Measurements from ENCODE around the gene GRWD1.
"Not testable (repeated sequence)": the region's sequence is repeated elsewhere in the genome, so short reads cannot be mapped to it uniquely, and the experiment has no call there.

The GRWD1 gene

DNA sequence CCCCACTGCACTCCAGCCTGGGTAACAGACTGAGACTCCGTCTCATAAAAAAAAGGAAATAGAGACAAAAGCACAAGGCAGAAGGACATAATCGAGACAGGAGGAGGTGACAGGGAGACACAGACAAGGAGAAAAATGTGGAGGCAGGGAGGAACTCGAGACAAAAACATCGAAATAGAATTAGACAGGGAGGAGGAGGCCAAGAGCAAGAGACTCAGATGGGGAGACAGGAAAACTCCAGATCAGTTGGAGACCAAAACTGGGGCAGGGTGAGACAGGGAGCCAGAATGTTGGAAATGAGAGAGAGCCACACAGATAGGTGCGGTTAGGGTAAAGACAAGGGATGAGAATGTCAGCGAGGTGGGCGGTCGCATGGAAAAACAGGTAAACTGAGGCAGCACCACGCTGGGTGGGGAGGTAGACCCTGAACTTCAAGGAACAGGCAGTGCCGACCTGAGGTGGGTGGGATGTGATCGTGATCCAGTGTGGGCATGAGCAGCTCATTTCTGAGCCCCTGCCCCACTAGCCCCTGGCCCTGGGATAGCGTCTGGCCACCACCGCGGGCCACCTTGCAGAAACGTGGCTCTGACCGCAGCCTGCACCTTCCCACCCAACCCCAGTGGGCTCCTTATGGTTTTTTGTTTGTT is 38.6 kb downstream of the GRWD1 start:
- Histone ChIP-seq H3K27ac (ENCODE audit: low read depth, low read length) (no peak overlapping the region), H3K9ac (ENCODE audit: low read length) (no peak overlapping the region), H3K36me3 (ENCODE audit: insufficient read depth, low read length) (no peaks in the 10 kb centered on the region), H3K27me3 (ENCODE audit: control insufficient read depth in 1 of 2, insufficient read depth in 2 of 2, low read length in 2 of 2) (peaks cover 0 to 3% of the 10 kb centered on the region in 2 donors), H3K4me3 (ENCODE audit: low read depth in 1 of 2, low read length in 2 of 2) (no peak overlapping the region), H3K9me3 (ENCODE audit: low read length) (no peaks in the 10 kb centered on the region), H3K4me1 (ENCODE audit: insufficient read depth, low read length) (peaks cover 14% of the 10 kb centered on the region)

DNA sequence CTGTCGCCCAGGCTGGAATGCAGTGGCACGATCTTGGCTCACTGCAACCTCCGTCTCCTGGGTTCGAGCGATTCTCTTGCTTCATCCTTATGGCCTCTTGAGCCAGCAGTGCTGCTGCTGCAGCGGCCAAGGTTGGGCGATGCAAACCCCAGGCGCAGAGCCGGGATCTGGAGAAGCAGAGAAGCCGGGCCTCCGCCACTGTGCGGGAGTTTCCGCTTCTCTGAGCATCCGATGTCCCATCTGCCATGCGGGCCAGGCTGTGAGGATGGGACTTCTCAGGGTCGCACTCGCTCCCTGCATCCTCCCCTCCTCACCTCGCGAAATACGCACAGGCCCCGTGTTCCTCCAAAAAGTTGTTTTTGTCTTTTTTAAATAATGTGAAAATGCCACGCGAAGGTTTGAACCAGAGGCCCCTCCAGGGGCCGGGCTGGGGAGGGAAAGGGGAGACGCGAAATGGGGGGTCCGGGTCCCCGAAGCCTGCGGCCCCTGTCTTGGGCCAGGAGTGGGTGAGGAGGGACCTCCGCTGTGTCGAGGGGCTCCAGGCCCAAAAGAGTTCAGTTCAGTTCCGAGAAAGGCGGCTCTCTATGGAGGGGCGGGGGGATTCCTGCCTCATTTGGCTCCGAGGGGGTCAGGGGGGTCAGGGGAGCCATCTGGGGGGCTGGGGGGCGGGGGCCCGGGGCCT is 39.3 kb downstream of the GRWD1 start:
- Histone ChIP-seq H3K4me1 (ENCODE audit: insufficient read depth, low read length) (peaks cover 14% of the 10 kb centered on the region), H3K27me3 (ENCODE audit: control insufficient read depth in 1 of 2, insufficient read depth in 2 of 2, low read length in 2 of 2) (peaks cover 0 to 3% of the 10 kb centered on the region in 2 donors), H3K9me3 (ENCODE audit: low read length) (no peaks in the 10 kb centered on the region), H3K4me3 (ENCODE audit: low read depth in 1 of 2, low read length in 2 of 2) (no peak overlapping the region), H3K27ac (ENCODE audit: low read depth, low read length) (no peak overlapping the region), H3K9ac (ENCODE audit: low read length) (no peak overlapping the region), H3K36me3 (ENCODE audit: insufficient read depth, low read length) (no peaks in the 10 kb centered on the region)

GRCh38 chr19:48486706-48487105 is 40.9 kb downstream of the GRWD1 start:
- H3K4me3 ChIP-seq (ENCODE audit: low read depth in 1 of 2, low read length in 2 of 2); H3K9ac ChIP-seq (ENCODE audit: low read length); H3K27me3 ChIP-seq (ENCODE audit: control insufficient read depth in 1 of 2, insufficient read depth in 2 of 2, low read length in 2 of 2); H3K9me3 ChIP-seq (ENCODE audit: low read length); H3K36me3 ChIP-seq (ENCODE audit: insufficient read depth, low read length); H3K4me1 ChIP-seq (ENCODE audit: insufficient read depth, low read length); H3K27ac ChIP-seq (ENCODE audit: low read depth, low read length): not testable (repeated sequence)

DNA sequence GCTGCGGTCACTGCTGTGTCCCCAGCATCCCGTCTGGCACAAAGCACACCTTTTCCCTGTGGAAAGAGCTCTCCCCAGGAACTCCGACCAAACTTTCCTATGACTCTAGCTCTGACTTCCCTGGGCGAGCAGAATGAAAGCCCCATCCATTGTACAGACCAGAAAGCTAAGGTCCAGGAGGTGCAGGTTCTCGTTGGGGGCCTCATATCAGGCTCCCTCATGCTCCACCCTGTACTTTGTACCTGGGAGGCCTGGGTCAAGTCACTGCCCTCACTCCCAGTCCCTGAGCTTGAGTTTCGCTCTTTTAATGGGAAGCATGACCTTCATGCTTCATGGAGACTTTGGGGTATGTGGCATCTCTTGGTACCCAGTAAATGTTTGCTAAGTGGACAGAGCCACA is 41.8 kb downstream of the GRWD1 start:
- no peak overlapping the region for H3K9ac ChIP-seq (ENCODE audit: low read length)
- H3K36me3 ChIP-seq (ENCODE audit: insufficient read depth, low read length): no peaks in the 10 kb centered on the region
- peaks cover 0 to 17% of the 10 kb centered on the region in 2 donors for H3K27me3 ChIP-seq (ENCODE audit: control insufficient read depth in 1 of 2, insufficient read depth in 2 of 2, low read length in 2 of 2)
- peaks cover 6% of the 10 kb centered on the region for H3K4me1 ChIP-seq (ENCODE audit: insufficient read depth, low read length)
- no peak overlapping the region for H3K27ac ChIP-seq (ENCODE audit: low read depth, low read length)
- no peaks in the 10 kb centered on the region for H3K9me3 ChIP-seq (ENCODE audit: low read length)
- H3K4me3 ChIP-seq (ENCODE audit: low read depth in 1 of 2, low read length in 2 of 2): no peak overlapping the region

- peaks cover 6% of the 10 kb centered on the region for H3K4me1 ChIP-seq (ENCODE audit: insufficient read depth, low read length)
- H3K27ac ChIP-seq (ENCODE audit: low read depth, low read length): no peak overlapping the region
- no peaks in the 10 kb centered on the region for H3K9me3 ChIP-seq (ENCODE audit: low read length)
- H3K36me3 ChIP-seq (ENCODE audit: insufficient read depth, low read length): no peaks in the 10 kb centered on the region
- peaks cover 0 to 21% of the 10 kb centered on the region in 2 donors for H3K27me3 ChIP-seq (ENCODE audit: control insufficient read depth in 1 of 2, insufficient read depth in 2 of 2, low read length in 2 of 2)
- no peak overlapping the region for H3K4me3 ChIP-seq (ENCODE audit: low read depth in 1 of 2, low read length in 2 of 2)
- H3K9ac ChIP-seq (ENCODE audit: low read length): no peak overlapping the region
These were observed 42.2 kb downstream of the GRWD1 start for GRCh38 chr19:48487948-48488347.

DNA sequence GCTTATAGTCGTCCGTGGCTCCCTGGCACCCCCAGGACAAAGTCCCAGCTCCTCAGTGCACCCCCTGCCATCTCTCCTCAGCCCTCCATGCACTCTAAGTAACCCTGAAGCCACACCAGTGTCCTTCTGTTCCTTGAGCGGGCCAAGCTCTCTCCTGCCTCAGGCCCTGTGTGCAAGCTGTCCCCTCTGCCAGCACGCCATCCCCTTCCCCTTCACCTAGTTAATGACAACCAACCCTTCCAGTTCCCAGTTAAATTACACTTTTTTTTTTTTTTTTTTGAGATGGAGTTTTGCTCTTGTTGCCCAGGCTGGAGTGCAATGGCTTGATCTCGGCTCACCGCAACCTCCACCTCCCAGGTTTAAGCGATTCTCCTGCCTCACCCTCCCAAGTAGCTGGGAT is 42.7 kb downstream of the GRWD1 start:
- not testable (repeated sequence) for H3K4me1 ChIP-seq (ENCODE audit: insufficient read depth, low read length); H3K9me3 ChIP-seq (ENCODE audit: low read length); H3K36me3 ChIP-seq (ENCODE audit: insufficient read depth, low read length); H3K27ac ChIP-seq (ENCODE audit: low read depth, low read length); H3K4me3 ChIP-seq (ENCODE audit: low read depth in 1 of 2, low read length in 2 of 2); H3K9ac ChIP-seq (ENCODE audit: low read length)
- peaks cover 0 to 22% of the 10 kb centered on the region in 2 donors for H3K27me3 ChIP-seq (ENCODE audit: control insufficient read depth in 1 of 2, insufficient read depth in 2 of 2, low read length in 2 of 2)

GRCh38 chr19:48489608-48490216 is 43.9 kb downstream of the GRWD1 start:
- Histone ChIP-seq H3K4me1 (ENCODE audit: insufficient read depth, low read length) (peaks cover 6% of the 10 kb centered on the region), H3K27me3 (ENCODE audit: control insufficient read depth in 1 of 2, insufficient read depth in 2 of 2, low read length in 2 of 2) (peaks cover 0 to 22% of the 10 kb centered on the region in 2 donors), H3K27ac (ENCODE audit: low read depth, low read length) (no peak overlapping the region), H3K9ac (ENCODE audit: low read length) (no peak overlapping the region), H3K9me3 (ENCODE audit: low read length) (no peaks in the 10 kb centered on the region), H3K4me3 (ENCODE audit: low read depth in 1 of 2, low read length in 2 of 2) (no peak overlapping the region), H3K36me3 (ENCODE audit: insufficient read depth, low read length) (no peaks in the 10 kb centered on the region)

GRCh38 chr19:48490981-48491792 is 45.4 kb downstream of the GRWD1 start:
- no peak overlapping the region for H3K27ac ChIP-seq (ENCODE audit: low read depth, low read length)

DNA sequence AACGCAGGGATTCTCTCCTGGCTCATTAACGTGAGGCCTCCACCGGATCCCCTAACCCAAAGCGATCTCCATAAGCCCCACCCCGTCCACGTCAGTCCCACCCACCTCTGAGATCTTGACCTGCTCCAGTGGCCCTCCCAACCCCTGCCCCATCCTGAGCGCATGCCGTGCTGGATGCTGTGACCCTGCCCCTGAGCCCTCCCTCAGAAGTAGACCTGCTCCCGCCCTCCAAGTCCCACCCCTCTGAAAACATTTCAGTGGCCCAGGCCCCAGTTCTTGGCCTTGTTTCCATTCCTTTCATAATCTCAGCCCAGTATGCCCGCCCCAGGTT is 46.0 kb downstream of the GRWD1 start:
- Histone ChIP-seq H3K27ac (ENCODE audit: low read depth, low read length) (no peak overlapping the region), H3K4me1 (ENCODE audit: insufficient read depth, low read length) (peaks cover 6% of the 10 kb centered on the region), H3K9me3 (ENCODE audit: low read length) (no peaks in the 10 kb centered on the region), H3K9ac (ENCODE audit: low read length) (no peak overlapping the region), H3K4me3 (ENCODE audit: low read depth in 1 of 2, low read length in 2 of 2) (no peak overlapping the region), H3K36me3 (ENCODE audit: insufficient read depth, low read length) (no peaks in the 10 kb centered on the region), H3K27me3 (ENCODE audit: control insufficient read depth in 1 of 2, insufficient read depth in 2 of 2, low read length in 2 of 2) (peaks cover 0 to 22% of the 10 kb centered on the region in 2 donors)

More at GRCh38 chr19:48490981-48491792, 45.4 kb downstream of the GRWD1 start:
- H3K4me1 ChIP-seq (ENCODE audit: insufficient read depth, low read length): peaks cover 6% of the 10 kb centered on the region
- no peak overlapping the region for H3K9ac ChIP-seq (ENCODE audit: low read length)
- no peak overlapping the region for H3K4me3 ChIP-seq (ENCODE audit: low read depth in 1 of 2, low read length in 2 of 2)
- no peaks in the 10 kb centered on the region for H3K36me3 ChIP-seq (ENCODE audit: insufficient read depth, low read length)
- H3K27me3 ChIP-seq (ENCODE audit: control insufficient read depth in 1 of 2, insufficient read depth in 2 of 2, low read length in 2 of 2): peaks cover 0 to 22% of the 10 kb centered on the region in 2 donors
- no peaks in the 10 kb centered on the region for H3K9me3 ChIP-seq (ENCODE audit: low read length)

GRCh38 chr19:48492925-48493717 is 47.3 kb downstream of the GRWD1 start:
- H3K4me1 ChIP-seq (ENCODE audit: insufficient read depth, low read length): no peaks in the 10 kb centered on the region
- H3K27ac ChIP-seq (ENCODE audit: low read depth, low read length): no peak overlapping the region
- peaks cover 0 to 32% of the 10 kb centered on the region in 2 donors for H3K27me3 ChIP-seq (ENCODE audit: control insufficient read depth in 1 of 2, insufficient read depth in 2 of 2, low read length in 2 of 2)
- H3K9ac ChIP-seq (ENCODE audit: low read length): no peak overlapping the region
- H3K36me3 ChIP-seq (ENCODE audit: insufficient read depth, low read length): no peaks in the 10 kb centered on the region
- H3K4me3 ChIP-seq (ENCODE audit: low read depth in 1 of 2, low read length in 2 of 2): peak overlapping the region in 1 of 2 donors; percentile 50
- no peaks in the 10 kb centered on the region for H3K9me3 ChIP-seq (ENCODE audit: low read length)

Data from muscle layer of colon (tissue), 2 donors.